ENCODE measurements around the gene SNX5. TPM values are rescaled to one million over a fixed set of nuclear protein-coding genes. Genes with fewer than 3 reads are reported as not detected.

The SNX5 gene
- total and polyA plus RNA-seq, 2 experiments from 2014 or later = 105 to 144 TPM

DNA sequence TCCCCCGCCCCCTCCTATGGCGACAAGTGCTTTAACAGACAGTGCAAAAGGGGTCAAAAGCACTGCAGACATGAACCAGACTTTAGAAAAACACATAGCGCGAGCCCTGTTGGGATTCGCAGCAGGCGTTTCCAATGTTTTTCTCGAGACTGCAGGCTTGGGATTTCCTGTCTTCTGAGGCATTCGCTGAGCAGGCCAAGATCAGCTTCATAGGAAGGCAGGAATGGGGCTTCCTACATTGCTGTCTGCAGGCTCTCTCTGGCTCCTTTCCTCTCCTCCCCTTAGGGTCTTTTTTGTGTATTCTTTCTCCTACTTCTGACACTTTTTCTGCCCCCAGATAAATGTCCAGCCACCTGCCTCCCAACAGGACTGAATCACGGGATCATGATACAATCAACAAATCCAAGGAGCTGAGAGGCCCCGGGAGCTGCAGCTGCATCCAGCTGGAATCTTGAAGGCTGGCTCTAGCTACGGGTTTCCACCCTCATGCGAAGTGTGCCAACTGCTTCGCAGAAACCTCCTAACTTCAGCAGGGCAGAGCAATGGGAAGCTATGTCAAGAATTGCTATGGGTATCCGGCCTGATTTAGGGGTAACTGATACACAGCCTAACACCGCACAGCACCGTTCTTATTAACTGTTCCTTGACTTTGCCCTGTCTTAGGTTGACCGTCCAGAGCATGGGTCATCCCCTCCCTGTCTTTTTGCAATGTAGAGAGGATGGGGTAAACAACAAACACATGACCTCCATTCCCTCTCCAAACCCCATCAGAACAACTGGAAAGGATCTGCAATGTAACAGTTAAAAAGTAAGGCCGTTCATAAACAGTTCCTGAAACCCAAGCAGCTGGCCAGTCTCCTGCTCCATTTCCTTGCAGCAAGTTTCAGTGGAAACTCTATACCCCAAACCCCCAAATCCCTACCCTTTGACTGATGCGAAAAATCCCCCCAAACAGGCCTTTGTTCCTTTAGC, 31.5 kb downstream of the SNX5 start:
- H3K4me1 ChIP-seq (ENCODE audit: low read depth) = peaks cover 37% of the 10 kb centered on the region
- TF ChIP-seq, protein P1, sequence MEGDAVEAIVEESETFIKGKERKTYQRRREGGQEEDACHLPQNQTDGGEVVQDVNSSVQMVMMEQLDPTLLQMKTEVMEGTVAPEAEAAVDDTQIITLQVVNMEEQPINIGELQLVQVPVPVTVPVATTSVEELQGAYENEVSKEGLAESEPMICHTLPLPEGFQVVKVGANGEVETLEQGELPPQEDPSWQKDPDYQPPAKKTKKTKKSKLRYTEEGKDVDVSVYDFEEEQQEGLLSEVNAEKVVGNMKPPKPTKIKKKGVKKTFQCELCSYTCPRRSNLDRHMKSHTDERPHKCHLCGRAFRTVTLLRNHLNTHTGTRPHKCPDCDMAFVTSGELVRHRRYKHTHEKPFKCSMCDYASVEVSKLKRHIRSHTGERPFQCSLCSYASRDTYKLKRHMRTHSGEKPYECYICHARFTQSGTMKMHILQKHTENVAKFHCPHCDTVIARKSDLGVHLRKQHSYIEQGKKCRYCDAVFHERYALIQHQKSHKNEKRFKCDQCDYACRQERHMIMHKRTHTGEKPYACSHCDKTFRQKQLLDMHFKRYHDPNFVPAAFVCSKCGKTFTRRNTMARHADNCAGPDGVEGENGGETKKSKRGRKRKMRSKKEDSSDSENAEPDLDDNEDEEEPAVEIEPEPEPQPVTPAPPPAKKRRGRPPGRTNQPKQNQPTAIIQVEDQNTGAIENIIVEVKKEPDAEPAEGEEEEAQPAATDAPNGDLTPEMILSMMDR (IDR thresholded peaks at IDR 0.05; ENCODE audit: low read depth, low read length) = no peak

DNA sequence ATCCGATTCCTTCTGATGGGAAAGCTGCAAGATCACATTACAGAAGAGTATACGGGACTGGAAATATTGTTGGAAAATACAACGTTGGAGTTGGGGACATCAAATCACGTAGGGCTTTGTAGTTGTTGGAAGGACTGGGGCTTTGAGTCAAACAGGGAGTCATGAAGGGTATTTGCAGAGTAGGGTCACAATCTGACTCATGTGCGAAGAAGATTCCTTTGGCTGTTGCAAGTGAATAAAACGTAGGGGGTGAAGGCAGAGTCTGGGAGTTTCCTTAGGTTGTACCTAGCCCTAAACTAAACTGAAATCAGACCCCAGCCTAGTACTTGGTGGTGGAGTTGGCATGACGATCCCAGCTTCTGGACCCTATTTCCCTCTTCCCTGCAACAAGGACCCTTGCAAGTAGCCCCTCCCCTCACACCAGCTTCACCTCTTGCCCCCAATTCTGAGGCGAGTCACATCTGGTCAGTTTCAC, 32.3 kb downstream of the SNX5 start:
- Histone ChIP-seq H3K4me3 (no peak overlapping the region), H3K4me1 (ENCODE audit: low read depth) (peaks cover 37% of the 10 kb centered on the region), H3K27me3 (no peaks in the 10 kb centered on the region), H3K27ac (peak overlapping the region; percentile 53), H3K36me3 (peaks cover under 1% of the 10 kb centered on the region), H3K9me3 (ENCODE audit: low read depth) (no peaks in the 10 kb centered on the region)
- peak in 1 of 2 donors; percentile 43 for DNase-seq (ENCODE audit: low read depth in 1 of 2, low spot score in 1 of 2)
- TF ChIP-seq, protein P1 (IDR thresholded peaks at IDR 0.05; ENCODE audit: low read depth, low read length) = no peak

More for the DNA sequence above, 31.5 kb downstream of the SNX5 start:
- peaks cover 7% of the 10 kb centered on the region for H3K36me3 ChIP-seq
- H3K27ac ChIP-seq = peak overlapping the region; percentile 53
- H3K9me3 ChIP-seq (ENCODE audit: low read depth) = no peaks in the 10 kb centered on the region
- no peaks in the 10 kb centered on the region for H3K27me3 ChIP-seq
- H3K4me3 ChIP-seq = no peak overlapping the region
- DNase-seq (ENCODE audit: low read depth in 1 of 2, low spot score in 1 of 2) = peak; percentile 51 to 73

DNA sequence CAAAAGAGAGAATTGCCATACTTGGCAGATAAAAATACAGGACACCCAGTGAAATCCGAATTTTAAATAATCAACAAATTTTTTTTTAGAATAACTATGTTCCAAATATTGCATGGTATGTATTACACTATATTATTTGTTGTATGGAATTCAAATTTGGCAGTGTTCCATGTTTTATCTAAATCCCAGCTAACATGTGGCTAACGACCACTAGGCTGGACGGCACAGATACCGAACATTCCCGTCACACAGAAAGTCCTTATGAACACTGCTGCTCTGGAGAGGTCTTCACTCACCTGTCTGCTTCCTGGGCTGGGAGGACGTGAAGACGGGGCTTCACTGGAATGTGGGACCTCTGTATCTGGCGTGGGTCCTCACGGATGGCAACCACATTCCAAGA, 32.8 kb downstream of the SNX5 start:
- DNase-seq (ENCODE audit: low read depth in 1 of 2, low spot score in 1 of 2) = peak; percentile 45 to 55
- H3K36me3 ChIP-seq = no peaks in the 10 kb centered on the region
- no peaks in the 10 kb centered on the region for H3K9me3 ChIP-seq (ENCODE audit: low read depth)
- peak overlapping the region; percentile 53 for H3K27ac ChIP-seq
- H3K4me1 ChIP-seq (ENCODE audit: low read depth) = peaks cover 37% of the 10 kb centered on the region
- TF ChIP-seq, protein P1 (IDR thresholded peaks at IDR 0.05; ENCODE audit: low read depth, low read length) = no peak
- no peak overlapping the region for H3K4me3 ChIP-seq
- no peaks in the 10 kb centered on the region for H3K27me3 ChIP-seq

DNA sequence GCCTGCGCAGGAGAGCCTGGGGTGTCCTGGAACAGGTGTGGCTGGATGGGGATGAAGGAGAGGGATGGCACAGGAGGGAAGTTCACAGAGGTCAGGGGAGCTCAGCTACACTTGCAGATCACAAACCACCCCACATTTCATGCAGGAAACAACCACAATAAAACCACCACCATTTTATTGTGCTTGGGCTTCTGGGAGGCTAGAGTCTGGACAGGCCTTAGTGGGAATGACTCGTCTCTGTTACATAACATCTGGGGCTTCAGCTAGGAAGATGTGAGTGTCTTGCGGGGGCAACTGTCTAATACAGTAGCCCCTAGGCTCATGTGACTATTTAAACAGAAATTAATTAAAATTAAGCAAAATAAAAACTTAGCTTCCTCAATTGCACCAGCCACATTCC, 33.4 kb downstream of the SNX5 start:
- H3K27ac ChIP-seq = no peak overlapping the region
- DNase-seq (ENCODE audit: low read depth in 1 of 2, low spot score in 1 of 2) = no peak

DNA sequence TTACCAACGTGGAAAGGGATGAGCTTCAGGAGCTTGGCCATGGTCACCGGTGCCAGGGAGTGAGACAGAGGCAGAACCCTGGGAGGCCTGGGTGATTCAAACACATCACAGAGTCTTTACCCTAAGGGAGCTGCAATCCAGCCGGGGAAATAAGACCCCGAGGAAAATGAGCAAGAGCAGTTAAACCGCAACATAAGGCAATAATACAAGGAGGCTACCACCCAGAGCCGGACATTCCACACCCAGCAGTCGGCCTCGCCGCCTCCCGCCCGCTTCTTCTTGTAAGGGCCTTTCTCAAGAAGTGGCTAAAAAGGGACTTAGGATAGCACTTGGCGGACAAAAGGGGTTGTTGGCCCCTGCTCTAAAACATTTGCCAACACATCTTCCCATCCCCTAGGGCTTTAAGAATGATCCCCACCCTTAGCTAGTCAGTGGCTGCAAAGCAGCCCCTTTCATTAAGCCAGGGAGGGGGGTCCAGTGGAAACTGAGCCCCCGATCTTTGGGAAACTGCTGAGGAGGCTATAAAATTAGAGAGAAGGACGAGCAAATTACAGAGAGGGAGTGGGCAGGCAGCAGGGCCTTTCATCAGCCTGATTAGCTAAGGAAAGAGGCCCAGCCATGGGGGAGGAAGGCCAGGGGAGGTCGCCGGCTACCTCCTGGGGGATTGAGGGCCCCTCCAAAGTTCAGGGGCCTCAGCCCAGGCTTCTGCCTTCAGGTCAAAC, 34.3 kb downstream of the SNX5 start:
- Histone ChIP-seq H3K27me3 (no peaks in the 10 kb centered on the region), H3K4me3 (no peak overlapping the region), H3K36me3 (no peaks in the 10 kb centered on the region), H3K9me3 (ENCODE audit: low read depth) (no peaks in the 10 kb centered on the region), H3K27ac (no peak overlapping the region), H3K4me1 (ENCODE audit: low read depth) (peaks cover 37% of the 10 kb centered on the region)
- peak in 1 of 2 donors; percentile 64 for DNase-seq (ENCODE audit: low read depth in 1 of 2, low spot score in 1 of 2)
- TF ChIP-seq, protein P1 (IDR thresholded peaks at IDR 0.05; ENCODE audit: low read depth, low read length) = no peak

More for the DNA sequence above, 33.4 kb downstream of the SNX5 start:
- H3K9me3 ChIP-seq (ENCODE audit: low read depth) = no peaks in the 10 kb centered on the region
- H3K27me3 ChIP-seq = no peaks in the 10 kb centered on the region
- TF ChIP-seq, protein P1 (IDR thresholded peaks at IDR 0.05; ENCODE audit: low read depth, low read length) = no peak
- H3K4me1 ChIP-seq (ENCODE audit: low read depth) = peaks cover 37% of the 10 kb centered on the region
- H3K4me3 ChIP-seq = no peak overlapping the region
- no peaks in the 10 kb centered on the region for H3K36me3 ChIP-seq
